Head of caudate nucleus (tissue), 42 donors: ENCODE data around the gene ABCA3.

Source experiments
- DNase-seq, 42 donors: peaks; one replicate each; pipeline versions ENCODE4 v3.0.0 to v3.0.0-alpha.2; 2020 to 2021; ENCODE audit warnings: mixed read lengths in 7 of 42
- intact Hi-C: fragments of 100-400 bp; cut with DNase I; formaldehyde crosslinking; loops from one replicate; pipeline ENCODE4 v1.15.0; 2022

ABCA3 gene

GRCh38 chr16:2229632-2230250 lies 110.8 kb downstream of the ABCA3 start:
- DNase-seq = no peak
- intact Hi-C loops = no loop called here

- DNase-seq = no peak
- intact Hi-C loops = no loop called here
Observed at GRCh38 chr16:2229091-2229490, 111.4 kb downstream of the ABCA3 start.

GRCh38 chr16:2228161-2228824 lies 112.2 kb downstream of the ABCA3 start:
- intact Hi-C loops = no loop called here
- DNase-seq = no peak

GRCh38 chr16:2226918-2227317 lies 113.6 kb downstream of the ABCA3 start:
- no peak for DNase-seq
- intact Hi-C loops = no loop called here

- intact Hi-C loops = no loop called here
- no peak for DNase-seq
Observed at GRCh38 chr16:2226245-2226793, 114.2 kb downstream of the ABCA3 start.
